ENCODE measurements around the gene MMD2. TPM values are rescaled to one million over a fixed set of nuclear protein-coding genes. Genes with fewer than 3 reads are reported as not detected.
"Not testable (repeated sequence)": the region's sequence is repeated elsewhere in the genome, so short reads cannot be mapped to it uniquely, and the experiment has no call there.

MMD2 gene
- total RNA-seq, 5 donors from 2014 or later (not counting 1 experiment from before 2014, with no cell fraction given) = not detected

DNA sequence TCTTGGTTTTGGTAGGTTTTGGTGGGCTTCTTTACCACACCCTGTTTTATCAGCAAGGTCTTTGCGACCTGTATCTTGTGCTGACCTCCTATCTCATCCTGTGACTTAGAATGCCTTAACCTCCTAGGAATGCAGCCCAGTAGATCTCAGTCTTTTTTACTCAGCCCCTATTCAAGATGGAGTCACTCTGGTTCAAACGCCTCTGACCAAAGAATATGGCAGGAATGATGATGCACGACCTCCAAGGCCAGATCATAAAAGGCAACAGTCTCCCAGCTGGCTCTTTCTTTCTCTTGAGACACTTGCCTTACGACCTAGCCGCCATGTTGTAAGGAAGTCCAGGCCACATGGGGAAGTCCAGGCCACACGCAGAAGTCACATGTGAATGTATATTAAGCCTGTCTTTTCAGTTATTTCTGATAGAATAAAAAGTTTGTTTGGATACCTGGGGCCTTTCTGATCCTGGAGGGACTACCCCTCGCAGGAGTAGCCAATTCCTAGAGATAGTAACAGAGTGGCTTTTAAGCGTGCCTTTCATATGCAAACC, 65.0 kb downstream of the MMD2 start:
- DNase-seq (no peak), ATAC-seq (replicated peaks in 1 of 4) (no peak)
- Histone ChIP-seq H3K9me3 (no peaks in the 10 kb centered on the region), H3K36me3 (ENCODE audit: control insufficient read depth in 2 of 2, extremely low read depth in 1 of 2, insufficient read depth in 1 of 2, low read length in 1 of 2) (no peaks in the 10 kb centered on the region), H3K4me3 (ENCODE audit: control insufficient read depth in 1 of 2, extremely low read depth in 1 of 2, low read length in 1 of 2) (no peak overlapping the region), H3K4me1 (ENCODE audit: control insufficient read depth in 1 of 2, extremely low read depth in 1 of 2, insufficient read depth in 2 of 2, low read length in 2 of 2) (no peaks in the 10 kb centered on the region), H3K27ac (ENCODE audit: low read length) (no peak overlapping the region), H3K27me3 (replicated peaks in 1 of 2; ENCODE audit: control insufficient read depth in 2 of 2, extremely low read depth in 1 of 2, insufficient read depth in 2 of 2, low read length in 1 of 2) (peaks cover 0 to 17% of the 10 kb centered on the region in 2 experiments)
- no peak overlapping the region for H3K27ac Mint-ChIP-seq
- no peaks in the 10 kb centered on the region for H3K4me1 Mint-ChIP-seq
- ChIA-PET CTCF (no interaction called here), POLR2A (no interaction called here)
- peaks cover 3 to 9% of the 10 kb centered on the region in 2 donors for H3K27me3 Mint-ChIP-seq
- peaks cover 0 to 7% (median 4%) of the 10 kb centered on the region in 3 donors for H3K9me3 Mint-ChIP-seq
- H3K4me3 Mint-ChIP-seq = no peak overlapping the region
- 73% methylated on average over 4 of the region's 8 CpGs for WGBS (ENCODE audit: insufficient coverage)
- no peaks in the 10 kb centered on the region for H3K36me3 Mint-ChIP-seq

DNA sequence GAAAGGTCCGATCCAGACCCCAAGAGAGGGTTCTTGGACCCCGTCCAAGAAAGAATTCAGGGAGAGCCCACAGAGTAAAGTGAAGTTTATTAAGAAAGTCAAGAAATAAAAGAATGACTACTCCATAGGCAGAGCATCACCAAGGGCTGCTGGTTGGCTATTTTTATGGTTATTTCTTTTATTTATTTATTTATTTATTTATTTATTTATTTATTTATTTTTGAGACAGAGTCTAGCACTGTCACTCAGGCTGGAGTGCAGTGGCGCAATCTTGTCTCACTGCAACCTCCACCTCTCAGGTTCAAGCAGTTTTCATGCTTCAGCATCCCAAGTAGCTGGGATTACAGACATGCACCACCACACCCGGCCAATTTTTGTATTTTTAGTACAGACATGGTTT, 65.8 kb downstream of the MMD2 start:
- H3K27ac Mint-ChIP-seq; H3K4me1 ChIP-seq (ENCODE audit: control insufficient read depth in 1 of 2, extremely low read depth in 1 of 2, insufficient read depth in 2 of 2, low read length in 2 of 2); H3K27ac ChIP-seq (ENCODE audit: low read length); H3K9me3 Mint-ChIP-seq; H3K4me3 ChIP-seq (ENCODE audit: control insufficient read depth in 1 of 2, extremely low read depth in 1 of 2, low read length in 1 of 2); DNase-seq; H3K4me1 Mint-ChIP-seq; H3K36me3 ChIP-seq (ENCODE audit: control insufficient read depth in 2 of 2, extremely low read depth in 1 of 2, insufficient read depth in 1 of 2, low read length in 1 of 2); POLR2A ChIA-PET; ATAC-seq (replicated peaks in 1 of 4); H3K27me3 Mint-ChIP-seq; H3K9me3 ChIP-seq; CTCF ChIA-PET; H3K4me3 Mint-ChIP-seq; H3K36me3 Mint-ChIP-seq: not testable (repeated sequence)
- 100% methylated on average over 1 of the region's 4 CpGs for WGBS (ENCODE audit: insufficient coverage)
- H3K27me3 ChIP-seq (replicated peaks in 1 of 2; ENCODE audit: control insufficient read depth in 2 of 2, extremely low read depth in 1 of 2, insufficient read depth in 2 of 2, low read length in 1 of 2) = peaks cover 0 to 23% of the 10 kb centered on the region in 2 experiments

GRCh38 chr7:4891522-4891921, 67.5 kb downstream of the MMD2 start:
- not testable (repeated sequence) for H3K4me3 ChIP-seq (ENCODE audit: control insufficient read depth in 1 of 2, extremely low read depth in 1 of 2, low read length in 1 of 2); DNase-seq

GRCh38 chr7:4889682-4890081, 69.3 kb downstream of the MMD2 start:
- H3K9me3 ChIP-seq = no peaks in the 10 kb centered on the region
- peaks cover 0 to 27% of the 10 kb centered on the region in 2 experiments for H3K27me3 ChIP-seq (replicated peaks in 1 of 2; ENCODE audit: control insufficient read depth in 2 of 2, extremely low read depth in 1 of 2, insufficient read depth in 2 of 2, low read length in 1 of 2)
- H3K27me3 Mint-ChIP-seq = peaks cover 8 to 15% of the 10 kb centered on the region in 2 donors
- H3K36me3 ChIP-seq (ENCODE audit: control insufficient read depth in 2 of 2, extremely low read depth in 1 of 2, insufficient read depth in 1 of 2, low read length in 1 of 2) = no peaks in the 10 kb centered on the region
- H3K27ac Mint-ChIP-seq = no peak overlapping the region
- no peak for DNase-seq
- no peak for ATAC-seq (replicated peaks in 1 of 4)
- peaks cover 0 to 7% (median 4%) of the 10 kb centered on the region in 3 donors for H3K9me3 Mint-ChIP-seq
- H3K4me3 ChIP-seq (ENCODE audit: control insufficient read depth in 1 of 2, extremely low read depth in 1 of 2, low read length in 1 of 2) = no peak overlapping the region
- no peak overlapping the region for H3K27ac ChIP-seq (ENCODE audit: low read length)
- POLR2A ChIA-PET = no interaction called here
- no CpG with 5 or more reads among the region's 1 CpG for WGBS (ENCODE audit: insufficient coverage)
- no peaks in the 10 kb centered on the region for H3K4me1 Mint-ChIP-seq
- H3K4me1 ChIP-seq (ENCODE audit: control insufficient read depth in 1 of 2, extremely low read depth in 1 of 2, insufficient read depth in 2 of 2, low read length in 2 of 2) = no peaks in the 10 kb centered on the region
- H3K36me3 Mint-ChIP-seq = no peaks in the 10 kb centered on the region
- no peak overlapping the region for H3K4me3 Mint-ChIP-seq
- CTCF ChIA-PET = no interaction called here

More at GRCh38 chr7:4891522-4891921, 67.5 kb downstream of the MMD2 start:
- H3K9me3 ChIP-seq; H3K9me3 Mint-ChIP-seq; H3K4me1 Mint-ChIP-seq; H3K36me3 ChIP-seq (ENCODE audit: control insufficient read depth in 2 of 2, extremely low read depth in 1 of 2, insufficient read depth in 1 of 2, low read length in 1 of 2); CTCF ChIA-PET; H3K4me1 ChIP-seq (ENCODE audit: control insufficient read depth in 1 of 2, extremely low read depth in 1 of 2, insufficient read depth in 2 of 2, low read length in 2 of 2); ATAC-seq (replicated peaks in 1 of 4); H3K27ac ChIP-seq (ENCODE audit: low read length); H3K27ac Mint-ChIP-seq; H3K36me3 Mint-ChIP-seq; POLR2A ChIA-PET; H3K4me3 Mint-ChIP-seq: not testable (repeated sequence)
- H3K27me3 ChIP-seq (replicated peaks in 1 of 2; ENCODE audit: control insufficient read depth in 2 of 2, extremely low read depth in 1 of 2, insufficient read depth in 2 of 2, low read length in 1 of 2) = peaks cover 0 to 29% of the 10 kb centered on the region in 2 experiments
- peaks cover 8 to 12% of the 10 kb centered on the region in 2 donors for H3K27me3 Mint-ChIP-seq
- 75% methylated on average over 2 of the region's 2 CpGs for WGBS (ENCODE audit: insufficient coverage)

DNA sequence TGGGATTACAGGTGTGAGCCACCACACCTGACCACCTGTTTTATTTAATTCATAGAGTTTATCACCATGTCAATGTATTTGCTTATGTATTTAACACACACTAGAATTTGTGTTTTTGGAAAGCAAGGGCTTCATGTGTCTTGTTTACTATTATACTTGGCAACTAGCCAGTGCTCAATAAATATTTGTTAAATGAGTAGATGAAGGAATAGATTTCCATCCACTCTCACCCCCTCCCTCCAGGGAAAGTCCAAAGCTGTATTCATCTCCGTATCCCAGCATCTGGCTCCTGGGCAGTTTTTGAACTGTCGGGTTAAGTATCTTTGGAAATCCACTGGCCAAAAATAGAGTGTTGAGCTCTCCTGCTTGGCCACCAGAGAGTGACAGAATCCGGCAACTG, 70.8 kb downstream of the MMD2 start:
- Mint-ChIP-seq H3K4me1 (peaks cover 0 to 5% (median 0%) of the 10 kb centered on the region in 3 donors), H3K27me3 (peaks cover 8 to 23% of the 10 kb centered on the region in 2 donors), H3K9me3 (no peaks in the 10 kb centered on the region), H3K36me3 (no peaks in the 10 kb centered on the region), H3K27ac (no peak overlapping the region), H3K4me3 (no peak overlapping the region)
- H3K9me3 ChIP-seq = no peaks in the 10 kb centered on the region
- H3K4me1 ChIP-seq (ENCODE audit: control insufficient read depth in 1 of 2, extremely low read depth in 1 of 2, insufficient read depth in 2 of 2, low read length in 2 of 2) = peaks cover 0 to 4% of the 10 kb centered on the region in 2 experiments
- no peak for ATAC-seq (replicated peaks in 1 of 4)
- DNase-seq = no peak
- peaks cover 5 to 31% of the 10 kb centered on the region in 2 experiments for H3K27me3 ChIP-seq (replicated peaks in 1 of 2; ENCODE audit: control insufficient read depth in 2 of 2, extremely low read depth in 1 of 2, insufficient read depth in 2 of 2, low read length in 1 of 2)
- H3K27ac ChIP-seq (ENCODE audit: low read length) = no peak overlapping the region
- POLR2A ChIA-PET = no interaction called here
- H3K36me3 ChIP-seq (ENCODE audit: control insufficient read depth in 2 of 2, extremely low read depth in 1 of 2, insufficient read depth in 1 of 2, low read length in 1 of 2) = no peaks in the 10 kb centered on the region
- CTCF ChIA-PET = no interaction called here
- no peak overlapping the region for H3K4me3 ChIP-seq (ENCODE audit: control insufficient read depth in 1 of 2, extremely low read depth in 1 of 2, low read length in 1 of 2)
- 83% methylated on average over 3 of the region's 3 CpGs for WGBS (ENCODE audit: insufficient coverage)

DNA sequence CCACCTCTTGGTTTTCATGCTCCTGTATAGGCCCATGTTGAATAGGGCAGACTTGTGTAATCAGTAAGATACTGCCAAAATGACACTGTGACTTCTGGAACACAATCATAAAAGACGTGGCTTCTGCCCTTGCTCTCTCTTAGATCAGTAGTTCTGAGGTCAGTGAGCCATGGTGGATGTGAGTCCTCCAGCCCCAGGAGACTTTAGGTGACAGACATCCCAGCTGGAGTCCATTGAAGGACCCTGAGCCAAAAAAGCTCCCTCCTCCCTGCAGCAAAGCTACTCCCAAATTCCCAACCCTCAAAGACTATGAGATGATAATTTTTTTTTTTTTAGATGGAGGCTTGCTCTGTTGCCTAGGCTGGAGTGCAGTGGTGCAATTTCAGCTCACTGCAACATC, 72.3 kb downstream of the MMD2 start:
- no peaks in the 10 kb centered on the region for H3K36me3 ChIP-seq (ENCODE audit: control insufficient read depth in 2 of 2, extremely low read depth in 1 of 2, insufficient read depth in 1 of 2, low read length in 1 of 2)
- no peak overlapping the region for H3K27ac ChIP-seq (ENCODE audit: low read length)
- ChIA-PET CTCF (no interaction called here), POLR2A (no interaction called here)
- H3K27ac Mint-ChIP-seq = no peak overlapping the region
- no peaks in the 10 kb centered on the region for H3K9me3 ChIP-seq
- no peak overlapping the region for H3K4me3 Mint-ChIP-seq
- H3K4me1 Mint-ChIP-seq = peaks cover 12 to 17% (median 12%) of the 10 kb centered on the region in 3 donors
- no peaks in the 10 kb centered on the region for H3K36me3 Mint-ChIP-seq
- H3K27me3 Mint-ChIP-seq = peaks cover 19 to 35% of the 10 kb centered on the region in 2 donors
- H3K4me3 ChIP-seq (ENCODE audit: control insufficient read depth in 1 of 2, extremely low read depth in 1 of 2, low read length in 1 of 2) = no peak overlapping the region
- H3K27me3 ChIP-seq (replicated peaks in 1 of 2; ENCODE audit: control insufficient read depth in 2 of 2, extremely low read depth in 1 of 2, insufficient read depth in 2 of 2, low read length in 1 of 2) = peaks cover 8 to 43% of the 10 kb centered on the region in 2 experiments
- H3K9me3 Mint-ChIP-seq = no peaks in the 10 kb centered on the region
- WGBS (ENCODE audit: insufficient coverage) = no CpG with 5 or more reads among the region's 1 CpG
- no peak for DNase-seq
- H3K4me1 ChIP-seq (ENCODE audit: control insufficient read depth in 1 of 2, extremely low read depth in 1 of 2, insufficient read depth in 2 of 2, low read length in 2 of 2) = peaks cover 0 to 11% of the 10 kb centered on the region in 2 experiments
- ATAC-seq (replicated peaks in 1 of 4) = no peak

Data from T-cell (primary cell).